K562 (cell line): Measurements from ENCODE around the gene PLA2G4A.

ENCODE experiments used
- CTBP1 ChIP-seq: fragments of 450-650 bp; IDR thresholded peaks from 2 replicates; pipeline ENCODE4 v1.6.1; 2016; ENCODE audit warnings: borderline replicate concordance
- FOXM1 ChIP-seq, 2 experiments: fragments of 450-650 bp in 1 of 2; sonication (generic) in 1 of 2; formaldehyde crosslinking in 1 of 2; IDR thresholded peaks; 2 replicates each; pipeline versions ENCODE4 v1.6.1 to v1.9.0; 2017 to 2022; ENCODE audit warnings: low read depth in 2 of 2, mild to moderate bottlenecking in 2 of 2, missing genetic modification reagents in 1 of 2, moderate library complexity in 1 of 2
- KDM1A ChIP-seq, 2 experiments: fragments of 450-650 bp; IDR thresholded peaks; 2 replicates each; pipeline ENCODE4 v1.6.1; 2016; ENCODE audit warnings: mild to moderate bottlenecking in 2 of 2
- RAD21 ChIP-seq, 2 experiments: fragments of 250-450 bp in 1 of 2; fragments of 450-650 bp in 1 of 2; sonication (Bioruptor Pico) in 1 of 2; formaldehyde crosslinking in 1 of 2; IDR thresholded peaks in 1 of 2; conservative IDR thresholded peaks in 1 of 2; 2 replicates each; pipeline versions ENCODE4 v1.4.0 to v1.8.0; 2020 to 2022; ENCODE audit warnings: mild to moderate bottlenecking in 2 of 2, moderate library complexity in 1 of 2
- TAF7 ChIP-seq: fragments of 450-650 bp; IDR thresholded peaks from 2 replicates; pipeline ENCODE4 v1.6.1; 2016; ENCODE audit warnings: missing genetic modification characterization, missing compliant biosample characterization
- YBX1 ChIP-seq: fragments of 450-650 bp; IDR thresholded peaks from 2 replicates; pipeline ENCODE4 v1.7.1; 2016; ENCODE audit warnings: mild to moderate bottlenecking
- TF ChIP-seq, protein P1 (sequence below), 3 experiments: IDR thresholded peaks in 2 of 3; conservative IDR thresholded peaks in 1 of 3; 2 replicates each; pipeline ENCODE4 v1.5.1; 2011 to 2012; ENCODE audit warnings: low read length in 3 of 3, mild to moderate bottlenecking in 3 of 3, control low read depth in 2 of 3, improper control_type of control experiment in 1 of 3, inconsistent platforms in 1 of 3, low read depth in 1 of 3, mixed read lengths in 1 of 3, moderate library complexity in 1 of 3; ENCODE audit not compliant: insufficient read depth in 2 of 3

DNA sequence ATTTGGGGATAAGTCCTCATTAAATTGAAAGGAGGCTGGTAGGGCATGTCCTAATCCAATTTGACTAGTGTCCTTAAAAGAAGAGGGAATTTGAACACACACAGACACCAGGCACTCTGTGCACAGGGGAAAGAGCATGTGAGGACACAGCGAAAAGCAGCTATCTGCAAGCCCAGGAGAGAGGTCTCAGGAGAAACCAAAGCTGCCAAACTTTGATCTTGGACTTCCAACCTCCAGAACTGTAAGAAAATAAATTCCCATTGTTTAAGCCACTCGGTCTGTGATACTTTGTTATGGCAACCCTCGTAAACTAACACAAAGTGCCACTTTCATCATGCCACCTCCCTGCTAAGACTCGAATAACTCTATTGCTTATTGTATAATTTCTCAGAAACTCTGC lies 13.8 kb downstream of the PLA2G4A start:
- TF ChIP-seq KDM1A (IDR thresholded peaks at IDR 0.05) (no peak), RAD21 (CRISPR knock-in tag; conservative IDR thresholded peaks at IDR 0.05 in 1 of 2, IDR thresholded peaks at IDR 0.05 in 1 of 2) (no peak), FOXM1 (IDR thresholded peaks at IDR 0.05; ENCODE audit: low read depth) (no peak), FOXM1 (CRISPR knock-in tag; IDR thresholded peaks at IDR 0.05; ENCODE audit: low read depth) (no peak), TAF7 (tag) (no peak), CTBP1 (no peak), YBX1 (no peak)
- TF ChIP-seq, protein P1, sequence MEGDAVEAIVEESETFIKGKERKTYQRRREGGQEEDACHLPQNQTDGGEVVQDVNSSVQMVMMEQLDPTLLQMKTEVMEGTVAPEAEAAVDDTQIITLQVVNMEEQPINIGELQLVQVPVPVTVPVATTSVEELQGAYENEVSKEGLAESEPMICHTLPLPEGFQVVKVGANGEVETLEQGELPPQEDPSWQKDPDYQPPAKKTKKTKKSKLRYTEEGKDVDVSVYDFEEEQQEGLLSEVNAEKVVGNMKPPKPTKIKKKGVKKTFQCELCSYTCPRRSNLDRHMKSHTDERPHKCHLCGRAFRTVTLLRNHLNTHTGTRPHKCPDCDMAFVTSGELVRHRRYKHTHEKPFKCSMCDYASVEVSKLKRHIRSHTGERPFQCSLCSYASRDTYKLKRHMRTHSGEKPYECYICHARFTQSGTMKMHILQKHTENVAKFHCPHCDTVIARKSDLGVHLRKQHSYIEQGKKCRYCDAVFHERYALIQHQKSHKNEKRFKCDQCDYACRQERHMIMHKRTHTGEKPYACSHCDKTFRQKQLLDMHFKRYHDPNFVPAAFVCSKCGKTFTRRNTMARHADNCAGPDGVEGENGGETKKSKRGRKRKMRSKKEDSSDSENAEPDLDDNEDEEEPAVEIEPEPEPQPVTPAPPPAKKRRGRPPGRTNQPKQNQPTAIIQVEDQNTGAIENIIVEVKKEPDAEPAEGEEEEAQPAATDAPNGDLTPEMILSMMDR (IDR thresholded peaks at IDR 0.05 in 2 of 3, conservative IDR thresholded peaks at IDR 0.05 in 1 of 3; ENCODE audit: insufficient read depth in 2 of 3, low read depth in 1 of 3, low read length in 3 of 3) = no peak
